Thyroid gland (tissue), 4 donors: ENCODE data around the gene ZNF674.
"Not testable (repeated sequence)": the region's sequence is repeated elsewhere in the genome, so short reads cannot be mapped to it uniquely, and the experiment has no call there.

Experiments
- CTCF ChIP-seq, 6 experiments: fragments of 200-600 bp in 3 of 6; fragments of 450-650 bp in 3 of 6; sonication (generic) in 3 of 6; IDR thresholded peaks; one replicate each; pipeline ENCODE4 v1.5.1; 2016 to 2019; ENCODE audit warnings: antibody characterized with exemption in 6 of 6, mild to moderate bottlenecking in 2 of 6, inconsistent platforms in 1 of 6, moderate library complexity in 1 of 6
- POLR2A ChIP-seq, 2 donors: fragments of 450-650 bp; IDR thresholded peaks; one replicate each; pipeline ENCODE4 v1.6.1; 2017; ENCODE audit warnings: antibody characterized with exemption in 2 of 2, mild to moderate bottlenecking in 2 of 2, moderate library complexity in 1 of 2

- TF ChIP-seq CTCF, POLR2A (IDR thresholded peaks at IDR 0.05): not testable (repeated sequence)
These were observed 16.6 kb downstream of the ZNF674 start for GRCh38 chrX:46528640-46529039.
